ENCODE measurements around the gene NQO2. TPM values are rescaled to one million over a fixed set of nuclear protein-coding genes. Genes with fewer than 3 reads are reported as not detected.

NQO2 gene
- polyA plus RNA-seq, 1 donor from 2014 or later, result 33.2 TPM

DNA sequence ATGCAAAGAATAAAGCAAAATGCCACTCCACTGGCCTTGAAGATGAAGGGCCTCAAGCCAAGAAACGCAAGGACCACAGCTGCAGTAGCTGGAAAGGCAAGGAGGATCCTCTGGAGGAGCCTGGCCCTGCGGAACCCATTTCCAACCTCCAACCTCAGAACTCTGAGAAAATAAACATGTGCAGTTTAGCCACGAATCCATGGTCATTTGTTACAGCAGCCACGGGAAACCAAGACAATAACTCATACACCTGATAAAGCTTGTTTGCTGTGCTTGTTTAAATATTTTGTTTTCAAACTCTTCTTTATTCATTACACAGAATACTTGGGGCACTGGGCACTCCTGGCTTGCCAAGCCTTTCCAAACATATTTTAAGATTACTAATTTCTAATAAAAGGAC lies 38.8 kb upstream of the NQO2 start:
- Histone ChIP-seq H4K20me1 (ENCODE audit: insufficient read depth) (no peaks in the 10 kb centered on the region), H3K27me3 (ENCODE audit: insufficient read depth, low read depth, low read length) (no peaks in the 10 kb centered on the region), H3F3A (ENCODE audit: insufficient read depth, low read length, poor library complexity, severe bottlenecking) (no peaks in the 10 kb centered on the region), H3K9ac (ENCODE audit: low read length) (no peak overlapping the region), H3K36me3 (ENCODE audit: insufficient read depth, low read length) (no peaks in the 10 kb centered on the region), H3K9me2 (ENCODE audit: insufficient read depth, low read length) (no peaks in the 10 kb centered on the region), H3K4me3 (ENCODE audit: low read length) (no peak overlapping the region), H3K9me3 (ENCODE audit: low read length) (no peaks in the 10 kb centered on the region), H3K4me2 (ENCODE audit: low read length) (no peak overlapping the region), H3K79me2 (replicated peaks; ENCODE audit: insufficient read depth, low read length) (no peaks in the 10 kb centered on the region), H3K27ac (ENCODE audit: low read length) (no peak overlapping the region), H2AFZ (ENCODE audit: low read depth, low read length) (no peak overlapping the region)
- TF ChIP-seq SMC3 (conservative IDR thresholded peaks at IDR 0.05; ENCODE audit: poor library complexity), result no peak
- TF ChIP-seq, protein P1, sequence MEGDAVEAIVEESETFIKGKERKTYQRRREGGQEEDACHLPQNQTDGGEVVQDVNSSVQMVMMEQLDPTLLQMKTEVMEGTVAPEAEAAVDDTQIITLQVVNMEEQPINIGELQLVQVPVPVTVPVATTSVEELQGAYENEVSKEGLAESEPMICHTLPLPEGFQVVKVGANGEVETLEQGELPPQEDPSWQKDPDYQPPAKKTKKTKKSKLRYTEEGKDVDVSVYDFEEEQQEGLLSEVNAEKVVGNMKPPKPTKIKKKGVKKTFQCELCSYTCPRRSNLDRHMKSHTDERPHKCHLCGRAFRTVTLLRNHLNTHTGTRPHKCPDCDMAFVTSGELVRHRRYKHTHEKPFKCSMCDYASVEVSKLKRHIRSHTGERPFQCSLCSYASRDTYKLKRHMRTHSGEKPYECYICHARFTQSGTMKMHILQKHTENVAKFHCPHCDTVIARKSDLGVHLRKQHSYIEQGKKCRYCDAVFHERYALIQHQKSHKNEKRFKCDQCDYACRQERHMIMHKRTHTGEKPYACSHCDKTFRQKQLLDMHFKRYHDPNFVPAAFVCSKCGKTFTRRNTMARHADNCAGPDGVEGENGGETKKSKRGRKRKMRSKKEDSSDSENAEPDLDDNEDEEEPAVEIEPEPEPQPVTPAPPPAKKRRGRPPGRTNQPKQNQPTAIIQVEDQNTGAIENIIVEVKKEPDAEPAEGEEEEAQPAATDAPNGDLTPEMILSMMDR (IDR thresholded peaks at IDR 0.05; ENCODE audit: poor library complexity, severe bottlenecking), result no peak
- TF ChIP-seq POLR2AphosphoS5 (IDR thresholded peaks at IDR 0.05), result no peak
- no peak for TF ChIP-seq EZH2 (IDR thresholded peaks at IDR 0.05; ENCODE audit: borderline replicate concordance, insufficient read depth, low read length, poor library complexity, severe bottlenecking)
- no peak for TF ChIP-seq MXI1 (conservative IDR thresholded peaks at IDR 0.05; ENCODE audit: poor library complexity, severe bottlenecking)
- no peak for TF ChIP-seq TAF1 (IDR thresholded peaks at IDR 0.05; ENCODE audit: low read depth)
- TF ChIP-seq, protein P2, sequence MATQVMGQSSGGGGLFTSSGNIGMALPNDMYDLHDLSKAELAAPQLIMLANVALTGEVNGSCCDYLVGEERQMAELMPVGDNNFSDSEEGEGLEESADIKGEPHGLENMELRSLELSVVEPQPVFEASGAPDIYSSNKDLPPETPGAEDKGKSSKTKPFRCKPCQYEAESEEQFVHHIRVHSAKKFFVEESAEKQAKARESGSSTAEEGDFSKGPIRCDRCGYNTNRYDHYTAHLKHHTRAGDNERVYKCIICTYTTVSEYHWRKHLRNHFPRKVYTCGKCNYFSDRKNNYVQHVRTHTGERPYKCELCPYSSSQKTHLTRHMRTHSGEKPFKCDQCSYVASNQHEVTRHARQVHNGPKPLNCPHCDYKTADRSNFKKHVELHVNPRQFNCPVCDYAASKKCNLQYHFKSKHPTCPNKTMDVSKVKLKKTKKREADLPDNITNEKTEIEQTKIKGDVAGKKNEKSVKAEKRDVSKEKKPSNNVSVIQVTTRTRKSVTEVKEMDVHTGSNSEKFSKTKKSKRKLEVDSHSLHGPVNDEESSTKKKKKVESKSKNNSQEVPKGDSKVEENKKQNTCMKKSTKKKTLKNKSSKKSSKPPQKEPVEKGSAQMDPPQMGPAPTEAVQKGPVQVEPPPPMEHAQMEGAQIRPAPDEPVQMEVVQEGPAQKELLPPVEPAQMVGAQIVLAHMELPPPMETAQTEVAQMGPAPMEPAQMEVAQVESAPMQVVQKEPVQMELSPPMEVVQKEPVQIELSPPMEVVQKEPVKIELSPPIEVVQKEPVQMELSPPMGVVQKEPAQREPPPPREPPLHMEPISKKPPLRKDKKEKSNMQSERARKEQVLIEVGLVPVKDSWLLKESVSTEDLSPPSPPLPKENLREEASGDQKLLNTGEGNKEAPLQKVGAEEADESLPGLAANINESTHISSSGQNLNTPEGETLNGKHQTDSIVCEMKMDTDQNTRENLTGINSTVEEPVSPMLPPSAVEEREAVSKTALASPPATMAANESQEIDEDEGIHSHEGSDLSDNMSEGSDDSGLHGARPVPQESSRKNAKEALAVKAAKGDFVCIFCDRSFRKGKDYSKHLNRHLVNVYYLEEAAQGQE (IDR thresholded peaks at IDR 0.05; ENCODE audit: borderline replicate concordance), result no peak
- TF ChIP-seq EP300 (conservative IDR thresholded peaks at IDR 0.05; ENCODE audit: poor library complexity, severe bottlenecking), result no peak
- TF ChIP-seq RAD21 (conservative IDR thresholded peaks at IDR 0.05), result no peak

DNA sequence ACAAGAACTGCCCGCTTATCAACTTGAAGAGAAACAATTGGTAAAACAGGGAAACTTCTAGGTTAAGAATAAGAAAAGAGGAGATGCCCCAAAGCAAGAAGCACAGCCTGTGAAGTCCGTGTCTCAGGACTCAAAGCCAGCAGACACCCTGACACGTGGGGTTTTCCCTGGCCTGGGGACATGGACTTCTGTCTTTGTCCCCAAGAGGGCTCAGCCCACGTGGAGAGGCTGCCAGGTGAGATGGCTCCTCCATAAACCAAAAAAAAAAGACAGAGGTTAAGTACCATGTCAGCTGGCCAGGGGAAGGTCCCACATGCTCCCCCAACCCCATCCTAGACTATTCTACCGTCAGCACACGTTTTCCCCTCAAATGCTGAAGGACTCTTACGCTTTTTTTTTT lies 38.2 kb upstream of the NQO2 start:
- no peak overlapping the region for H2AFZ ChIP-seq (ENCODE audit: low read depth, low read length)
- no peak overlapping the region for H3K27ac ChIP-seq (ENCODE audit: low read length)
- no peaks in the 10 kb centered on the region for H3K79me2 ChIP-seq (replicated peaks; ENCODE audit: insufficient read depth, low read length)
- no peaks in the 10 kb centered on the region for H4K20me1 ChIP-seq (ENCODE audit: insufficient read depth)
- no peaks in the 10 kb centered on the region for H3K27me3 ChIP-seq (ENCODE audit: insufficient read depth, low read depth, low read length)
- TF ChIP-seq SMC3 (conservative IDR thresholded peaks at IDR 0.05; ENCODE audit: poor library complexity) (no peak), MXI1 (conservative IDR thresholded peaks at IDR 0.05; ENCODE audit: poor library complexity, severe bottlenecking) (no peak), TAF1 (IDR thresholded peaks at IDR 0.05; ENCODE audit: low read depth) (no peak), EP300 (conservative IDR thresholded peaks at IDR 0.05; ENCODE audit: poor library complexity, severe bottlenecking) (no peak), EZH2 (IDR thresholded peaks at IDR 0.05; ENCODE audit: borderline replicate concordance, insufficient read depth, low read length, poor library complexity, severe bottlenecking) (no peak), RAD21 (conservative IDR thresholded peaks at IDR 0.05) (no peak)
- TF ChIP-seq, protein P2 (IDR thresholded peaks at IDR 0.05; ENCODE audit: borderline replicate concordance), result no peak
- TF ChIP-seq, protein P1 (IDR thresholded peaks at IDR 0.05; ENCODE audit: poor library complexity, severe bottlenecking), result no peak
- H3K9me3 ChIP-seq (ENCODE audit: low read length), result no peaks in the 10 kb centered on the region
- no peak overlapping the region for H3K4me2 ChIP-seq (ENCODE audit: low read length)
- H3K36me3 ChIP-seq (ENCODE audit: insufficient read depth, low read length), result no peaks in the 10 kb centered on the region
- no peaks in the 10 kb centered on the region for H3F3A ChIP-seq (ENCODE audit: insufficient read depth, low read length, poor library complexity, severe bottlenecking)
- H3K9ac ChIP-seq (ENCODE audit: low read length), result no peak overlapping the region
- H3K9me2 ChIP-seq (ENCODE audit: insufficient read depth, low read length), result no peaks in the 10 kb centered on the region
- H3K4me3 ChIP-seq (ENCODE audit: low read length), result no peak overlapping the region

Data from neural cell (in vitro differentiated cells).